HepG2 (cell line): Measurements from ENCODE around the gene NXPH1. TPM values are rescaled to one million over a fixed set of nuclear protein-coding genes. Genes with fewer than 3 reads are reported as not detected.

ENCODE experiments used
- ATAC-seq: fragments of 200-7000 bp; cut with Tn5 transposase; 3 replicates; pipeline ENCODE4 v1.9.1; 2020; ENCODE audit warnings: mild to moderate bottlenecking, moderate library complexity
- BruUV-seq: library from RNA; stranded (reverse); fragments of 400-500 nt; replicated peaks from 2 replicates; lab custom pipeline; 2021; lab: Mats Ljungman, UMichigan
- CTCF ChIA-PET: fragments of 300-600 bp; formaldehyde crosslinking; extraction: SDS; loops from one replicate; lab custom pipeline; 2021; ENCODE audit warnings: low total read pairs, inconsistent platforms, low intra/inter-chr PET ratio; lab: Yijun Ruan, JAX
- POLR2A ChIA-PET: fragments of 350-600 bp; sonication (Branson Sonifier 250); formaldehyde crosslinking; loops from one replicate; lab custom pipeline; 2020; ENCODE audit warnings: antibody characterized with exemption, inconsistent platforms; lab: Yijun Ruan, JAX
- DNase-seq: peaks from one replicate; pipeline ENCODE4 v3.0.0-alpha.2; 2015; ENCODE audit warnings: low spot score
- FAIRE-seq: peaks from 3 replicates; lab custom pipeline; 2011; peaks lifted over from hg19 to GRCh38; lab: Jason Lieb, UNC
- H2AFZ ChIP-seq: one replicate; pipeline ENCODE4 v1.6.1; 2011; ENCODE audit warnings: low read length, inconsistent platforms
- H3K27ac ChIP-seq: fragments of 300-600 bp; 3 replicates; pipeline ENCODE4 v1.8.0; 2011; ENCODE audit warnings: mixed run types, mild to moderate bottlenecking, mixed read lengths, low read length, inconsistent platforms; ENCODE audit not compliant: insufficient read depth; ENCODE audit errors: extremely low read length
- H3K27me3 ChIP-seq, 2 experiments: fragments of 200-600 bp in 1 of 2; 2 replicates in 1 of 2; 3 replicates in 1 of 2; pipeline versions ENCODE4 v1.6.0 to v1.8.0; 2011; ENCODE audit warnings: low read length in 2 of 2, mild to moderate bottlenecking in 2 of 2, moderate library complexity in 2 of 2, inconsistent platforms in 1 of 2; ENCODE audit not compliant: insufficient read depth in 2 of 2, control insufficient read depth in 1 of 2
- H3K36me3 ChIP-seq, 2 experiments: fragments of 200-600 bp in 1 of 2; replicated peaks in 1 of 2; 2 replicates in 1 of 2; 3 replicates in 1 of 2; pipeline versions ENCODE4 v1.5.1 to v1.8.0; 2011; ENCODE audit warnings: low read length in 2 of 2, inconsistent platforms in 1 of 2; ENCODE audit not compliant: insufficient read depth in 2 of 2, control insufficient read depth in 1 of 2
- H3K4me1 ChIP-seq: 2 replicates; pipeline ENCODE4 v1.5.1; 2012; ENCODE audit warnings: low read length, inconsistent platforms; ENCODE audit not compliant: insufficient read depth
- H3K4me2 ChIP-seq: 2 replicates; pipeline ENCODE4 v1.6.0; 2011; ENCODE audit warnings: low read depth, low read length, inconsistent platforms
- H3K4me3 ChIP-seq, 3 experiments: fragments of 200-600 bp in 1 of 3; sonication (generic), shearing (Covaris generic) in 1 of 3; replicated peaks in 1 of 3; 2 replicates each; pipeline ENCODE4 v1.5.1; 2011 to 2016; ENCODE audit warnings: low read length in 3 of 3, inconsistent platforms in 2 of 3, low read depth in 2 of 3, mild to moderate bottlenecking in 2 of 3, control low read depth in 1 of 3, mixed read lengths in 1 of 3; ENCODE audit not compliant: insufficient read depth in 1 of 3
- H3K79me2 ChIP-seq: one replicate; pipeline ENCODE4 v1.6.1; 2011; ENCODE audit warnings: low read length, inconsistent platforms; ENCODE audit not compliant: insufficient read depth
- H3K9ac ChIP-seq: 2 replicates; pipeline ENCODE4 v1.6.0; 2011; ENCODE audit warnings: mild to moderate bottlenecking, low read depth, low read length, inconsistent platforms; ENCODE audit not compliant: insufficient read depth
- H3K9me3 ChIP-seq: 2 replicates; pipeline ENCODE4 v1.5.1; 2012; ENCODE audit warnings: mild to moderate bottlenecking, low read length
- H4K20me1 ChIP-seq: 2 replicates; pipeline ENCODE4 v1.6.0; 2011; ENCODE audit warnings: inconsistent platforms, mild to moderate bottlenecking, low read length, moderate library complexity; ENCODE audit not compliant: insufficient read depth
- ATAD3A ChIP-seq: sonication (generic); formaldehyde crosslinking; IDR thresholded peaks from 2 replicates; pipeline ENCODE4 v1.4.0; 2020; ENCODE audit warnings: missing genetic modification reagents
- ELF4 ChIP-seq: sonication (generic); formaldehyde crosslinking; IDR thresholded peaks from 2 replicates; pipeline ENCODE4 v1.5.0; 2020; ENCODE audit warnings: missing genetic modification reagents, mild to moderate bottlenecking, moderate library complexity, borderline replicate concordance
- MZF1 ChIP-seq: sonication (generic); formaldehyde crosslinking; IDR thresholded peaks from 2 replicates; pipeline ENCODE4 v1.8.1; 2023; ENCODE audit warnings: mild to moderate bottlenecking, missing genetic modification reagents, borderline replicate concordance
- PLRG1 ChIP-seq: fragments of 450-650 bp; conservative IDR thresholded peaks from 2 replicates; pipeline ENCODE4 v1.6.1; 2016
- SCMH1 ChIP-seq: sonication (generic); formaldehyde crosslinking; IDR thresholded peaks from 2 replicates; pipeline ENCODE4 v1.9.0; 2021; ENCODE audit warnings: missing genetic modification reagents, mild to moderate bottlenecking, borderline replicate concordance
- ZBTB2 ChIP-seq: sonication (generic); formaldehyde crosslinking; IDR thresholded peaks from 2 replicates; pipeline ENCODE4 v1.8.0; 2022; ENCODE audit warnings: low read depth, missing genetic modification reagents
- ZBTB34 ChIP-seq: sonication (generic); formaldehyde crosslinking; IDR thresholded peaks from 2 replicates; pipeline ENCODE4 v1.8.0; 2022; ENCODE audit warnings: mild to moderate bottlenecking, missing genetic modification reagents
- ZC3H13 ChIP-seq: sonication (generic); formaldehyde crosslinking; IDR thresholded peaks from 2 replicates; pipeline ENCODE4 v1.8.1; 2023; ENCODE audit warnings: mild to moderate bottlenecking, missing genetic modification reagents, moderate library complexity
- ZMAT5 ChIP-seq: sonication (generic); formaldehyde crosslinking; IDR thresholded peaks from 2 replicates; pipeline ENCODE4 v1.5.0; 2020; ENCODE audit warnings: mild to moderate bottlenecking, low read depth, missing genetic modification reagents, borderline replicate concordance
- ZNF639 ChIP-seq: conservative IDR thresholded peaks from 2 replicates; pipeline ENCODE4 v1.6.1; 2018; ENCODE audit warnings: missing genetic modification reagents
- WGBS: methylation state at CpG from one replicate; pipeline ENCODE4 v1.1.6; 2017; ENCODE audit warnings: low lambda C conversion rate; 5-methylcytosine and 5-hydroxymethylcytosine counted together
- in situ Hi-C: cut with HindIII; loops from 2 replicates; pipeline ENCODE4 v1.10.0; 2017; ENCODE audit warnings: low pct_unique_long_range_greater_than_20kb; ENCODE audit not compliant: extremely low pct_ligation_motif_present
- intact Hi-C: fragments of 100-400 bp; cut with micrococcal nuclease; formaldehyde crosslinking; loops from one replicate; pipeline ENCODE4 v1.10.0; 2022; ENCODE audit not compliant: unreplicated experiment
- polyA plus RNA-seq, 8 experiments: library from polyadenylated mRNA; depleted of rRNA in 3 of 8; stranded (reverse) in 7 of 8; unstranded in 1 of 8; fragments of >200 nt; fragmentation: Illumina TruSeq in 4 of 8; extraction: Trizol in 4 of 8; gene quantifications; 2 replicates each; pipeline versions ENCODE4 v1.2.1 to v1.2.3, GENCODE V29; 2011 to 2016; ENCODE audit warnings: low read depth in 4 of 8, missing spikeins in 1 of 8, mixed read lengths in 1 of 8; ENCODE audit not compliant: insufficient read depth in 1 of 8
- total RNA-seq, 5 experiments: library from RNA; depleted of rRNA; stranded (reverse); fragments of >200 nt; fragmentation: Illumina TruSeq; extraction: Trizol; gene quantifications; 2 replicates each; pipeline ENCODE4 v1.2.3, GENCODE V29; 2016; ENCODE audit warnings: low read depth in 1 of 5

Gene NXPH1
- total and polyA plus RNA-seq, 2 of the 13 experiments (the other 11 are each of a cell fraction or from before 2014, with no cell fraction given), result not detected

- Histone ChIP-seq H3K27ac (no peak overlapping the region), H3K9me3 (no peaks in the 10 kb centered on the region; the same call in 1 of the 2 replicates), H2AFZ (no peak overlapping the region), H3K36me3 (no peaks in the 10 kb centered on the region), H3K9ac (no peak overlapping the region), H3K4me1 (no peaks in the 10 kb centered on the region), H3K4me2 (no peak overlapping the region), H3K4me3 (no peak overlapping the region), H3K27me3 (no peaks in the 10 kb centered on the region), H3K79me2 (no peaks in the 10 kb centered on the region), H4K20me1 (no peaks in the 10 kb centered on the region)
- WGBS, result 2% methylated on average over 2 of the region's 2 CpGs
- POLR2A ChIA-PET, result no interaction called here
- no TSS peak for BruUV-seq
- FAIRE-seq, result no peak
- no peak for DNase-seq
- CTCF ChIA-PET, result no interaction called here
- in situ Hi-C loops, result loop anchor here (10.0 kb wide), 1 partner anchor 265 kb away; no protein-coding TSS in a partner anchor
- intact Hi-C loops, result no loop called here
- no peak for ATAC-seq
- TF ChIP-seq ELF4 (CRISPR knock-in tag), result no peak
- TF ChIP-seq PLRG1, result no peak
- TF ChIP-seq ATAD3A, result no peak
- TF ChIP-seq MZF1 (CRISPR knock-in tag), result no peak
- no peak for TF ChIP-seq ZC3H13 (CRISPR knock-in tag)
- TF ChIP-seq ZNF639, result no peak
- no peak for TF ChIP-seq ZMAT5
- no peak for TF ChIP-seq ZBTB2 (CRISPR knock-in tag)
- no peak for TF ChIP-seq ZBTB34
- no peak for TF ChIP-seq SCMH1 (CRISPR knock-in tag)
Observed at GRCh38 chr7:8710124-8710523, 276.7 kb downstream of the NXPH1 start.
